A375 (cell line): ENCODE results near the gene GPR107. TPM values are rescaled to one million over a fixed set of nuclear protein-coding genes. Genes with fewer than 3 reads are reported as not detected.

Source experiments
- small RNA-seq: library from RNA; depleted of rRNA; stranded (forward); fragments of <200 nt; gene quantifications from one replicate; pipeline ENCODE3, GENCODE V24; 2014
- total RNA-seq: library from RNA; depleted of rRNA; stranded (reverse); fragments of >200 nt; shearing (Covaris generic); gene quantifications from 2 replicates; pipeline ENCODE4 v1.2.3, GENCODE V29; 2014; rRNA removed

GPR107 gene
- total RNA-seq, result 14.8 and 18.8 TPM in 2 replicates

GRCh38 chr9:130053504-130054324 lies at the start of gene GPR107:
GPR107 (plus strand) TSS chr9:130053906; CDS start chr9:130053933, 27 bp downstream.

GRCh38 chr9:130042885-130043653 lies 10.6 kb upstream of the GPR107 start, which contains the start of gene FNBP1:
FNBP1 (minus strand) TSS chr9:130043189; CDS start chr9:130042975, 214 bp downstream.

GRCh38 chr9:130172161-130172857 lies 118.6 kb downstream of the GPR107 start, which contains the start of gene NCS1:
NCS1 (plus strand) TSS chr9:130172404; CDS start chr9:130172664, 260 bp downstream.

Small RNAs within 50 kb of the gene (small RNA-seq; reads per million reads assigned to genes)
- gene RF00019, result not detected

Other genes with a start within 250 kb of the GPR107 start
- gene TOR1A, start 229.8 kb upstream of the GPR107 start, total RNA-seq, result 50.8 and 53.3 TPM in 2 replicates
- gene C9orf78, start 218.6 kb upstream of the GPR107 start, total RNA-seq, result 61.0 and 71.9 TPM in 2 replicates
- gene USP20, start 218.4 kb upstream of the GPR107 start, total RNA-seq, result 17.0 and 20.4 TPM in 2 replicates
- gene FNBP1, start 10.7 kb upstream of the GPR107 start, total RNA-seq, result 35.8 and 44.0 TPM in 2 replicates
- gene NCS1, start 118.5 kb downstream of the GPR107 start, total RNA-seq, result 27.7 and 28.5 TPM in 2 replicates
- 0.23 and 0.29 TPM in 2 replicates for gene HMCN2, start 211.9 kb downstream of the GPR107 start, total RNA-seq